HG02885 (cell line): Measurements from ENCODE around the gene MRPL1.
A peak's percentile ranks its signal among the peaks of the same experiment; 100 is the strongest.
"Not testable (repeated sequence)": the region's sequence is repeated elsewhere in the genome, so short reads cannot be mapped to it uniquely, and the experiment has no call there.

ENCODE experiments used
- ATAC-seq: cut with Tn5 transposase; IDR thresholded peaks from one replicate; pipeline ENCODE4 v1.9.1; 2021; ENCODE audit warnings: mild to moderate bottlenecking; ENCODE audit not compliant: unreplicated experiment, poor library complexity

Gene MRPL1

DNA sequence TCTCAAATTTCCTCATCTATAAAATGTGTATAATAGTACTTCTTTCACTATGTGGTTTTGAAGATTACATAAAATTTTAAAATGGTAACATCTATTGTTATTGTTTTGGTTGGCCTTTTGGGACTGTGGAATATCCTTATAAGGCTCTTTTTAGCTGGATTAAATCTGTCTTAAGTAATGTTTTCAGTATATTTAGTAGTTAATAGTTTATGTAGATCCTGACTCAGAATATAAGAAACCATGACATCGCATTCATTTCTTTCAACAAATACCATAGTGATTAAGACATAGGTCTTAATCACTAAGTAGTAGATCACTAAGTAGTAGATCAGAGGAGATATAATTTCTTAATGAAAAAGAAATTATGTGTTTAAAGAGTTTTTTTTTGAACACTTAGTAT lies 48.5 kb downstream of the MRPL1 start:
- no peak for ATAC-seq

DNA sequence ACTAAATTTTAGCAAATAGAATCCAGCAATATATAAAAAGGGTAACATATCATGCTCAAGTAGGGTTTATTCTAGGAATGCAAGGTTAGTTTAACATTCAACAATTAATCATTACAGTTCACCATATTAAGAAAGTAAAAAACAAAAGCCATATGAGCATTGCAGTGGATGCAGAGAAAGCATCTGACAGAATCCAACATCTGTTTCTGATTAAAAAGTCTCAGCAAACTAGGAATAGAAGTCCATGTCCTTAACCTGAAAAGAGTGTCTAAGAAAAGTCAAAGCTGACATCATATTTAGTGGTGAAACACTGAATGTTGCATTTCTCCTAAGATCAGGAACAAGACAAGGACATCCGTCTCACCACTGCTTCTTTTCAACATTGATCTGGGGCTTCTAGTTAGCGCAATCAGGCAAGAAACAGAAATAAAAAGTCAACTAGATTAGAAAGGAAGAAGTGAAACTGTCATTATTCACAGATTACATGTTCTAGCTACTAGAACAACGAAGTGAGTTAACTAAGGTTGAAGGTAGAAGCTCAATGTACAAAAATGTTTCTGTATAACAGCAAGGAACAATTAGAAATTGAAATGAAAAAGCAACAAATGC lies 49.3 kb downstream of the MRPL1 start:
- peak; percentile 92 for ATAC-seq

DNA sequence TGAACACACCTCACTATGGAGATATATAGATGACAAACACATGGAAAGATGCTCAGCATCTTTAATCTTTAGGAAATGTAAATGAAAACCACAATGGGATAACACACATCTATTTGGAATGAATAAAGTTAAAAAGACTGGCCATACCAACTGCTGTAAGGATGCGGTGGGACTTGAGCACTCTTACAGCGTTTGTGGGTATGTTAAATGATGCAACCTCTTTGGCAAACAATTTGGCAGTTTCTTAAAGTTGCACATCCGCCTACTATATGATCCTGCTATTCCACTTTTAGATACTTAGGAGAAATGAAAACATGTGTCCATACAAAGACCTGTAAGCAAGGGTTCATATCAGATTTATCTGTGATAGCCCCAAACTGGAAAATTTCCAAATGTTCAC lies 50.7 kb downstream of the MRPL1 start:
- ATAC-seq: no peak

DNA sequence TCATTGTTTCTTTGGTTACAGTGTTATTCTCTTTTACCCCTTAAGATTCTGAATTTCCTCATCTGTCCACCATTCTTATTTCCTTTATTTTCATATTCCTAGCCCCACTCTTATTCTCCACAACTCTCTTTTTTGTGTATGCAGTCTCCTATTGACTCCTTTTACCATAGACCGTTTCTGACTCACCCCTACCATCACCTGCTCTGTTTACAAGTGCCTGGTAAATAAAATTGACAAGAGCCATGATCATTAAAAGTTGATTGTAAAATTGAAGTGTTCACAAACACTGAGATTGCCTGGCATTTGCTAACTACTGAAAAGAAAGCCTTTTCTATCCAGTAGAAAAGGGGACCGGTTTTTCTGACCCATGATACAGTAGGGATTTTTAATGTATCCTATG lies 54.4 kb downstream of the MRPL1 start:
- no peak for ATAC-seq

DNA sequence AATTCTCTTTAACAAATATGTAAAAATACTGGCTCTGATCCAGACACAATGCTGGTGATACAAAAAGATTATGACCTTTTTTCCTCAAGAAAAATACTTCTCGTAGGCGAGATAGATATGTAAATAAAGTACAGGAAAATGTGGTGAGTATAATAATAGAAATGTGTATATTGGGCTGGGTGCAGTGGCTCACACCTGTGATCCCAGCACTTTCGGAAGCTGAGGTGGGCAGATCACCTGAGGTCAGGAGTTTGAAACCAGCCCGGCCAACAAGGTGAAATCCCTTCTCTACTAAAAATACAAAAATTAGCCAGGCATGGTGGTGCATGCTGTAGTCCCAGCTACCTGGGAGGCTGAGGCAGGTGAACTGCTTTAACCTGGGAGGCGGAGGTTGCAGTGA lies 55.0 kb downstream of the MRPL1 start:
- ATAC-seq: no peak

DNA sequence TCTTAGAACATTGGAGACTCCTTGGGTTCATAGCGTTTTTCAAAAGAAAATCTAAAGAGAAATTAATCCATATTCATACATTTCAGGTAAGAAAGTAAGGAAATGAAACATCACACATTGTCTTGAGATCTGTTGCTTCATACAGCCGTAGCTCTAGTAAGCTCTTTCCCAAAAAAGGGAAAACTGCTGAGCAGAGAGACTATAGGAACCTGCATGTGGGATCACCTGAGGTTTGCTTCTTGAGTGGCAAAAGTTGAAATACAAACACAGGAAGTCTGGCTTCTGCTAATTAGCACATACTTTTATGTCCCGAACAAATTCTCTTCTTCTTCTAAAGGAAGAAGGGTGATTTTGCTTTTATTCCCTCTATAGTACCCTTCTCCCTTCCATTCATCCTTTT lies 57.7 kb downstream of the MRPL1 start:
- no peak for ATAC-seq

DNA sequence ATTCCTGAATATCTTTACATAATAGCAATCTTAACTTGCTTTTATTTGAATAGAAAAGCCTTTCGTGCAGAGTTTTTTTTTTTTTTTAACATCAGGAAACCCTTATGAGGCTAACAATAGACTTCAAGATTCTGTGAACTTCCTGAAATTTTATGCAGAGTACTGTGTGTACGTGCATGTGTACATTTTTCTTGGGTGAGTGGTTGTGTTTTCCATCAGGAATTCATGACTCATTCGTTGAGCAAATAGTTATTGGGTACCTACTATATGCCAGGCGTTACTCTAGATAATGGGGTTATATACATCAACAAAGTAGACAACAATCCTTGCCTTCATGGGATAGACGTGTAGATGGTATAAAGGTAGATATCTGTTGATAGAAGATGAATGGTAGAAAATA lies 59.1 kb downstream of the MRPL1 start:
- ATAC-seq: no peak

DNA sequence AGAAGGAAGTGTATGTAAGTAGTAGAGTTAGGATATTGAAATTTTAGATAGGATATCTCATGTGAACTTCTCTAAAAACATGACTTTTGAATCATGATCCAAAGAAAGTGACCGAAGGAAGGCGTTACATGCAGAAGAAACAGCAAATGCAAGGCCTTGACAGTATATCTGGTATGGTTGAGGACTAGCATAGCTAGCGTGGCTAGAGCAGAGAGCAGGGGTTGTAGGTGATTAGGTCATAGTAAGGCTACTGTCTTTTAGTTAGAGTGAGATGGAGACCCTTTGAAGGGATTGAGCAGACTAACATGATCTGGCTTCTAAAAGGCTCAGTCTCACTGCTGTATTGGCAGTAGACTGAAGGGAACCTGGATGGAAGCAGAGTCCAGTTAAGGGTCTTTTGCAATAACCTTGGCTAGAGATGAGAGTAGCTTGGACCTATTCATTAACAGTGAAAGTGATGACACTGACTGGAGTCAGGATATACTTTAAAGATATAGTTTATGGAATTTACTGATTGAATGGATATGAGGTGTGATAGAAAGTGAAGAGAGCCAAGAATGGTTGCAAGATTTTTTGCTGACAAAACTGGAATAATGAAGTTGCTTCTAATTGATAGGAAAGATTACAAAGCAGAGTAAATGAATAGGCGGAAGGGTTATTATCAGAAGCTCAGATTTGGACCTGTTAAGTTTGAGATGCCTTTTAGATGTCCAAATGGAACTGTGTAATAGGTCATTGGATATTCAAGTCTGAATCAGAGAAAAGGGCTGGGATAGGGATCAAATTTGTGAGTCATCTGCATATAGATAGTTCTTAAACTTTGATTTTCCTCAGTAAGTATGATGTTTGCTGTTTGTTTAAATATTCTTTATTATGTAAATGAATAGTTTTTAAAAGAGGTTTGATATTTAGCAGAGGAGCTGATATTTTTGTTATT lies 59.8 kb downstream of the MRPL1 start:
- ATAC-seq: no peak

DNA sequence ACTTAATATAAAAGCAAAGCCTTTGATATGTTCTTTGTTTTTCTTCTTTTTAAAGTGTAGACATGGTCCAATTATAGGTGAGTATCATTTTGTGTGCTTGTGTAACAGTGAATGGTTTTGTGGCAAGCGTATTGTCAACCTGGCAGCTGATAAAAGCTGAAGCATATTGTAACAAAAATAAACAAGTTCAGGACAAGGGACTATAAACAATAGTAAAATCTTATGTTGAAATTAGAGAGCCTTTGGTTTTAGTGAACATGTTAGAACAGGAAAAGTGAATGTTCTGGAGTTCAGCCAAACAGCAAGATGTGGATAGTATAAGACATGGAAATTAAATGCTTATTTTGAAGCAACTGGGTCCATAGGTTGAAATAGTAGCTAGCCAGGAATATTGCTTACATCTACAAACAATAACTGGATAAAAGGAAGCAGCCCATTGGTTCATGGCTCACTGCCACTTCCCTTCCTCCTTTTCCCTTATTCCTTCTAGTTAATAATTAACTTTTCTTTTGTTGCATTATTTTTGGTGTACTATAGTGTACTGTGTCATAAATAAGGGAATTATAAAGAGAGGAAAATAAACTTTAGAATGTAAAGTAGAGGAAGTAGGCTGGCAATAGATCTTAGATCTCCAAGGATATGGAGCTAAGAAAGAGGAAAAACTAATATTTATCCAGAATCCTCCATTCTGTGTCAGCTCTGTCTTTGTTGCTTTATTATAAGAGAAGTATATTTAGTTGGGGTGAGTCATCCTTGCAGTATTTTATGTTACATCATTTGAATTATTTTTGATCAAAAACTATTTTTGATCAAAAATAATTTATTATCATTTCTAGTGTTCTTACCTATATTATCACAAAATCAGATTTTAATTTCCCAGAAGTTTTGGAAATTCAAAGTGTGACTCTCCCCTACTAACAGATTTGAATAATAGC lies 65.6 kb downstream of the MRPL1 start:
- no peak for ATAC-seq

DNA sequence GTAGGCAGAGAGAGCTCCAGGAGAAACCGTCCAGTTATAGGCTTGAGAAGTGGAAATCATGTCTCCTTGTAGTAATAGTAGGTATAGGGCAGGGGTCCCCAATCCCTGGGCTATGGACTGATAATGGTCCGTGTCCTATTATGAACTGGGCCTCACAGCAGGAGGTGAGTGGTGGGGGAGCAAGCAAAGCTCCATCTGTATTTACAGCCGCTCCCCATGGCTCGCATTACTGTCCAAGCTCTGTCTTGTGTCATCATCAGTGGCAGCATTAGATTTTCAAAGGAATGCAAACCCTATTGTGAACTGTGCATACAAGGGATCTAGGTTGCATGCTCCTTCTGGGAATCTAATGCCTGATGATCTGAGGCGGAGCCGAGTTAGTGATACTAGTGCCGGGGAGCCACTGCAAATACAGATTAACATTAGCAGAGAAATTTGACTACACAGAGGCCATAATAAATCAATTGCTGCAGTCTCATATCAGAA lies 67.6 kb downstream of the MRPL1 start:
- ATAC-seq: no peak

DNA sequence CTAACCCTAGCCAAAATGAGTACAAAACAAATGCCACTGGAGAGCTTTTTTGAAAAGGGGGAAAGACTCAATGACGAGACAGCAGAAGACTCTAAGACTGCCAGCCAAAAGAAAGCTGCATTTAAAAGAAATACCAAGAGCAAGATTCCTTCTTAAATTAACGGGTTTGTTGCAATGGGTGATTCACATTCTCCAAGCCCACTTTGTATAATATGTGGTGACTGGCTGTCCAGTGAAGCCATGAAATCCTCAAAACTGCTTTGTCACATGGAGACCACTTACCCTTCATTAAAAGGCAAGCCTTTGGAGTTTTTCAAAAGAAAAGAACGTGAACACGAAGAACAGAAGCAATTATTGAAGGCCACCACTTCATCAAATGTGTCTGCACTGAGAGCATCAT lies 68.2 kb downstream of the MRPL1 start:
- ATAC-seq: no peak

DNA sequence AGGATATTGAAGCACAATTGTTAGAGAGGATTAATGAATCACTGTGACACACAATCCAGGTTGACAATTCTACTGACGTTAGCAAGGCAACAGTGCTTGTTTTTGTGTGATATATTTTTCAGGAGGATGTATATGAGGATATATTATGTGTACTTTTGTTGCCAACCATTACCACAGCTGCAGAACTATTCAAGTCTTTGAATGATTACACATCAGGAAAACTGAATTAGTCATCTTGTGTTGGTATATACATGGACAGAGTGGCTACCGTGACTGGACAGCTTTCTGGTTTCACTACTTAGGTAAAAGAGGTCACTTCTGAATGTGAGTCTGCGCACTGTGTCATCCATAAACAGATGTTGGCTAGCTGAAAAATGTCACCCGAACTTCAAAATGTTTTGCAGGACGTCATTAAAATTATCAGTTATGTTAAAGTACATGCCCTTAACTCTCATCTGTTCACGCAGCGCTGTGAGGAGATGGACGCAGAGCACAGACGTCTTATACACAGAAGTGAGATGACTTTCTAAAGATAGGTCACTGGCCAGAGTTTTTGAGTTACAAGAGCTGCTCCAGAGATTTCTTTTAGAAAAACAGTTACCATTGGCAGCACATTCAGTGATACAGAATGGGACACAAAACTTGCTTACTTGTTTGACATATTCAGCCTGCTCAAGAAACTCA lies 69.0 kb downstream of the MRPL1 start:
- ATAC-seq: no peak

DNA sequence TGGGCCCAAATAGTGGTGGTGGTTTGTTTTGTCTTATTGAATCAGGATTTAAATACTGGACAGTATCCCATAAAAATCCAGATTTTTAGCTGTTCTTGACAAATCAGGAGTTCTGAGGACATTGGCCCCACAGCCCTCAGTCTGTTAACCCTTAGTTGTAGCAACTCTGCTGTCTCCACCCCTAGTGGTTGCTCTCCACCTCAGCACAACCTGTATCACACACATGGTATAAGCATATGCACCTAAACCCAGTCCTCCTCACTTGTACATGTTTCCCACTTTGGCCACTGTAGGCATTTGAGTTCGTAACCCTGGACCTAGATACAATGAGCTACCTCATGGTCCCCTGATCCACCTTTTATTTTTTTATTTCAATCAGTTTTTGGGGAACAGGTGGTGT lies 75.9 kb downstream of the MRPL1 start:
- ATAC-seq: no peak

DNA sequence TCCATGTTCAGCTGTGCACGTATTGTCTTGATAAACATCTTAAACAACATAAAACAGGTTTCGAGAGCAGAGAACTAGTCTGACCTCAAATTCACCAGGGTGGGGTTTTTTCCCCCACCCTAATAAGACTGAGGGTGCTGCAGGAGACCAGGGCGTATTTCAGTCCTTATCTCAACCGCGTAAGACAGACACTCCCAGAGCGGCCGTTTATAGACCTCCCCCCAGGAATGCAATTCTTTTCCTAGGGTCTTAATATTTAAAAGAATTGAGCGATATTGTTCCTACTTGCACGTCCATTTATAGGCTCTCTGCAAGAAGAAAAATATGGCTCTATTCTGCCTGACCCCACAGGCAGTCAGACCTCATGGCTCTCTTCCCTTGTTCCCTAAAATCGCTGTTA lies 83.3 kb downstream of the MRPL1 start:
- ATAC-seq: not testable (repeated sequence)

DNA sequence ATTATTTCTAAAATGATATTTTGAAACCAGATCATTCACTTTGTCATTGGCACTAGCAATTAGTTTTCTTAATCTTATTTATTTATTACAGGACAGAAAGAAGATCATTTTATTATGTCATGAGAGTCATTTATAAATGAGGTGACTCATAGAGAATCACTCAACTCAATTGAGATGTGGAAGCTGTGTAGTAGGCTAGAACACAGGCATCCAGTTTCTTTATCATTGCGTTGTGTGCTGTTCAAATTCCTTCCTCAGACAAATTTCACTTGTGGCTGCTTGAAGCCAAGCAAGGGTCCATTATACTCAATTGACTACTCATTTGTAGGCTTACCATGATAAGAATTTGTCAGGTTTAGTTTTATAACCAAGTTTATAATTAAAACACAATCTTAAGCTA lies 87.6 kb downstream of the MRPL1 start:
- ATAC-seq: no peak

DNA sequence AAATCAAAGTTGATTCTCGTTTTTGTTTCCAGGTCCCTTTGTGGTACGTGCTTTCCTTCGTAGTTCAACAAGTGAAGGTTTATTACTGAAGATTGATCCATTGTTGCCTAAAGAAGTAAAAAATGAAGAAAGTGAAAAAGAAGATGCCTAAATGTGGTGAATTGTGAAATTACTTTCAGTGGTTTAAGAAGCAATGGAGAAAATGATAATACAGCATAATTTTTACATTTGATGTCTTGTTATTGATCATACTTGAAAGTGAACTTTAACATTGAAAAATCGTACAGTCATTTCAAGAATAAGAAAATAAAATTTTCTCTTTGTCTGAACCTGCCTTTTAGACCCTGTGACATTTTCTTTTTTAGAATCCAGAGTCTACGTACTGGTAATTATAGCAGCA lies 89.8 kb downstream of the MRPL1 start:
- ATAC-seq: no peak

DNA sequence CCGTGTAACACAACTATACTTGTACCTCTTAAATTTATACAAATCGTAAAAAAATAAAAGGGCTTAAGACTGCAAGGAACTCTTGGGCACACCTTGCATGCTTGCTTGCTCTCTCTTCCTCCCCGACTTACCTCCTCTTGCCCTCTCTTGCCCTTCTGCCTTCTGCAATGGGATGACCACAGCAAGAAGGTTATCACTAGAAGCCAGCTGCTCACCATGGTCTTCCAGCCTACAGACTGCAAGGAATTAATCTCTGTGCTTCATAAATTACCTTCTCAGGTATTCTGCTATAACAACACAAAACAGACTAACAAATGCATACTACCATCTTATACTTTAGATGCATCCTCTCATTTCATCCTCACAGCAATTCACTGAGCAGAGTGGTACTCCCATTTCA lies 92.1 kb downstream of the MRPL1 start:
- ATAC-seq: no peak

DNA sequence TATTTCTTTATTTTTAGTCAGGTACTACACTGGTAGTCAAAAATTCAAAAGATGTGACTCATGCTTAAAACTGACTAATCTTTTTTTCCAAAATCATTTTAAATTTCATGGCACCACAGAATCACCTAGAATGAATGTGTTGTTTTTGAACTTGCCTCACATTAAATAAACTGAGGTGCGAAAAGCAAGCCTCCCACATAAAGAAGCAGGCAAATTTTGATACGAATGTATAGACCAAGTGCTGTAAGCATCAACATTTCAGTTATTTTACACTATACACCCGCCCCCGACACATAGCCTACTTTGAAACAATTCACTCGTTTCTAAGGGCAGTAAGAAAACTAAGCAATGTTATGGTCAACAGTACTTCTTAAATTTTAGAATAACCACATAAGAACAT lies 94.3 kb downstream of the MRPL1 start:
- no peak for ATAC-seq

DNA sequence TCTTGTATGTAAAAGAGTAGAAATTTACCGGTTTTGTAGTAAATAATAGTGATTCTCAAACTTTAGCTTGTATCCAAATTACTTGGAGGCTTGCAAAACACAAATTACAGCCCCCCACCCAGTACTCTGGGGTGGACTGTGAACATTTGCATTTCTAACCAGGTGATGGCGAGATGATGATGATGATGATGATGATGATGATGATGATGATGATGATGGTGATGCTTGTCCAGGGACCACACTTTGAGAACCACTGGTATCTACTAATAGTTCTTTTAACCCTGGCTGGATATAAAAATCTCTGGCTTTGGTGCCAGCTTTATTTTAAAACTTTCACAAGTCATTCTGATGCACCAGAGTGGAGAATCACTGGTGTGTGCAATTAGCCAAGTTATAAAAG lies 96.3 kb downstream of the MRPL1 start:
- ATAC-seq: no peak
